HepG2 (cell line): ENCODE measurements around the gene CRYBA1. TPM values are rescaled to one million over a fixed set of nuclear protein-coding genes. Genes with fewer than 3 reads are reported as not detected.

Source experiments
- ATAC-seq: fragments of 200-7000 bp; cut with Tn5 transposase; 3 replicates; pipeline ENCODE4 v1.9.1; 2020; ENCODE audit warnings: mild to moderate bottlenecking, moderate library complexity
- BruUV-seq: library from RNA; stranded (reverse); fragments of 400-500 nt; replicated peaks from 2 replicates; lab custom pipeline; 2021; lab: Mats Ljungman, UMichigan
- CTCF ChIA-PET: fragments of 300-600 bp; formaldehyde crosslinking; extraction: SDS; loops from one replicate; lab custom pipeline; 2021; ENCODE audit warnings: low total read pairs, inconsistent platforms, low intra/inter-chr PET ratio; lab: Yijun Ruan, JAX
- POLR2A ChIA-PET: fragments of 350-600 bp; sonication (Branson Sonifier 250); formaldehyde crosslinking; loops from one replicate; lab custom pipeline; 2020; ENCODE audit warnings: antibody characterized with exemption, inconsistent platforms; lab: Yijun Ruan, JAX
- DNase-seq: peaks from one replicate; pipeline ENCODE4 v3.0.0-alpha.2; 2015; ENCODE audit warnings: low spot score
- FAIRE-seq: peaks from 3 replicates; lab custom pipeline; 2011; peaks lifted over from hg19 to GRCh38; lab: Jason Lieb, UNC
- H2AFZ ChIP-seq: one replicate; pipeline ENCODE4 v1.6.1; 2011; ENCODE audit warnings: low read length, inconsistent platforms
- H3K27ac ChIP-seq: fragments of 300-600 bp; 3 replicates; pipeline ENCODE4 v1.8.0; 2011; ENCODE audit warnings: mixed run types, mild to moderate bottlenecking, mixed read lengths, low read length, inconsistent platforms; ENCODE audit not compliant: insufficient read depth; ENCODE audit errors: extremely low read length
- H3K27me3 ChIP-seq, 2 experiments: fragments of 200-600 bp in 1 of 2; 2 replicates in 1 of 2; 3 replicates in 1 of 2; pipeline versions ENCODE4 v1.6.0 to v1.8.0; 2011; ENCODE audit warnings: low read length in 2 of 2, mild to moderate bottlenecking in 2 of 2, moderate library complexity in 2 of 2, inconsistent platforms in 1 of 2; ENCODE audit not compliant: insufficient read depth in 2 of 2, control insufficient read depth in 1 of 2
- H3K36me3 ChIP-seq, 2 experiments: fragments of 200-600 bp in 1 of 2; replicated peaks in 1 of 2; 2 replicates in 1 of 2; 3 replicates in 1 of 2; pipeline versions ENCODE4 v1.5.1 to v1.8.0; 2011; ENCODE audit warnings: low read length in 2 of 2, inconsistent platforms in 1 of 2; ENCODE audit not compliant: insufficient read depth in 2 of 2, control insufficient read depth in 1 of 2
- H3K4me1 ChIP-seq: 2 replicates; pipeline ENCODE4 v1.5.1; 2012; ENCODE audit warnings: low read length, inconsistent platforms; ENCODE audit not compliant: insufficient read depth
- H3K4me2 ChIP-seq: 2 replicates; pipeline ENCODE4 v1.6.0; 2011; ENCODE audit warnings: low read depth, low read length, inconsistent platforms
- H3K4me3 ChIP-seq, 3 experiments: fragments of 200-600 bp in 1 of 3; sonication (generic), shearing (Covaris generic) in 1 of 3; replicated peaks in 1 of 3; 2 replicates each; pipeline ENCODE4 v1.5.1; 2011 to 2016; ENCODE audit warnings: low read length in 3 of 3, inconsistent platforms in 2 of 3, low read depth in 2 of 3, mild to moderate bottlenecking in 2 of 3, control low read depth in 1 of 3, mixed read lengths in 1 of 3; ENCODE audit not compliant: insufficient read depth in 1 of 3
- H3K79me2 ChIP-seq: one replicate; pipeline ENCODE4 v1.6.1; 2011; ENCODE audit warnings: low read length, inconsistent platforms; ENCODE audit not compliant: insufficient read depth
- H3K9ac ChIP-seq: 2 replicates; pipeline ENCODE4 v1.6.0; 2011; ENCODE audit warnings: mild to moderate bottlenecking, low read depth, low read length, inconsistent platforms; ENCODE audit not compliant: insufficient read depth
- H3K9me3 ChIP-seq: 2 replicates; pipeline ENCODE4 v1.5.1; 2012; ENCODE audit warnings: mild to moderate bottlenecking, low read length
- H4K20me1 ChIP-seq: 2 replicates; pipeline ENCODE4 v1.6.0; 2011; ENCODE audit warnings: inconsistent platforms, mild to moderate bottlenecking, low read length, moderate library complexity; ENCODE audit not compliant: insufficient read depth
- AGO2 ChIP-seq: fragments of 200-400 bp; formaldehyde crosslinking; optimal IDR thresholded peaks from 2 replicates; pipeline ENCODE3; 2017; ENCODE audit warnings: mild to moderate bottlenecking, low read depth, low read length, moderate library complexity
- DR1 ChIP-seq: sonication (generic); formaldehyde crosslinking; IDR thresholded peaks from 2 replicates; pipeline ENCODE4 v1.8.0; 2021; ENCODE audit warnings: mild to moderate bottlenecking, missing genetic modification reagents, inconsistent platforms
- ELF1 ChIP-seq: sonication (generic); formaldehyde crosslinking; IDR thresholded peaks from 2 replicates; pipeline ENCODE4 v1.4.0; 2020; ENCODE audit warnings: missing genetic modification reagents
- EP300 ChIP-seq, 3 experiments: sonication (generic) in 1 of 3; formaldehyde crosslinking in 1 of 3; IDR thresholded peaks; 2 replicates each; pipeline versions ENCODE4 v1.5.1 to v1.6.1; 2011 to 2020; ENCODE audit warnings: low read depth in 2 of 3, low read length in 2 of 3, borderline replicate concordance in 1 of 3, improper control_type of control experiment in 1 of 3, mild to moderate bottlenecking in 1 of 3, missing genetic modification reagents in 1 of 3, moderate library complexity in 1 of 3
- HDAC2 ChIP-seq: sonication (generic); formaldehyde crosslinking; IDR thresholded peaks from 2 replicates; pipeline ENCODE4 v1.4.0; 2020; ENCODE audit warnings: missing genetic modification reagents
- HDAC6 ChIP-seq: fragments of 200-600 bp; sonication (generic); IDR thresholded peaks from 2 replicates; pipeline ENCODE4 v1.7.0; 2017; ENCODE audit warnings: mild to moderate bottlenecking, antibody characterized with exemption, low read length, low read depth
- JUNB ChIP-seq: sonication (generic); formaldehyde crosslinking; IDR thresholded peaks from 2 replicates; pipeline ENCODE4 v1.8.0; 2022; ENCODE audit warnings: missing genetic modification reagents, mild to moderate bottlenecking, borderline replicate concordance
- SMARCC2 ChIP-seq: fragments of 450-650 bp; IDR thresholded peaks from 2 replicates; pipeline ENCODE4 v1.6.1; 2017; ENCODE audit warnings: antibody characterized with exemption, mild to moderate bottlenecking
- SOX13 ChIP-seq, 3 experiments: fragments of 450-650 bp in 1 of 3; sonication (generic) in 1 of 3; formaldehyde crosslinking in 1 of 3; IDR thresholded peaks in 2 of 3; conservative IDR thresholded peaks in 1 of 3; 2 replicates each; pipeline versions ENCODE4 v1.5.0 to v1.6.1; 2016 to 2020; ENCODE audit warnings: antibody characterized with exemption in 1 of 3, mild to moderate bottlenecking in 1 of 3, missing compliant biosample characterization in 1 of 3, missing genetic modification reagents in 1 of 3, moderate library complexity in 1 of 3
- ZNF383 ChIP-seq: sonication (generic); formaldehyde crosslinking; IDR thresholded peaks from 2 replicates; pipeline ENCODE4 v1.4.0; 2020; ENCODE audit warnings: missing genetic modification reagents, mild to moderate bottlenecking, borderline replicate concordance
- ZNF430 ChIP-seq: sonication (generic); formaldehyde crosslinking; IDR thresholded peaks from 2 replicates; pipeline ENCODE4 v1.9.0; 2021; ENCODE audit warnings: mild to moderate bottlenecking, missing genetic modification reagents
- ZNF441 ChIP-seq: sonication (generic); formaldehyde crosslinking; IDR thresholded peaks from 2 replicates; pipeline ENCODE4 v1.7.0; 2021; ENCODE audit warnings: missing genetic modification reagents, borderline replicate concordance
- in situ Hi-C: cut with HindIII; loops from 2 replicates; pipeline ENCODE4 v1.10.0; 2017; ENCODE audit warnings: low pct_unique_long_range_greater_than_20kb; ENCODE audit not compliant: extremely low pct_ligation_motif_present
- intact Hi-C: fragments of 100-400 bp; cut with micrococcal nuclease; formaldehyde crosslinking; loops from one replicate; pipeline ENCODE4 v1.10.0; 2022; ENCODE audit not compliant: unreplicated experiment
- polyA plus RNA-seq, 8 experiments: library from polyadenylated mRNA; depleted of rRNA in 3 of 8; stranded (reverse) in 7 of 8; unstranded in 1 of 8; fragments of >200 nt; fragmentation: Illumina TruSeq in 4 of 8; extraction: Trizol in 4 of 8; gene quantifications; 2 replicates each; pipeline versions ENCODE4 v1.2.1 to v1.2.3, GENCODE V29; 2011 to 2016; ENCODE audit warnings: low read depth in 4 of 8, missing spikeins in 1 of 8, mixed read lengths in 1 of 8; ENCODE audit not compliant: insufficient read depth in 1 of 8
- total RNA-seq, 5 experiments: library from RNA; depleted of rRNA; stranded (reverse); fragments of >200 nt; fragmentation: Illumina TruSeq; extraction: Trizol; gene quantifications; 2 replicates each; pipeline ENCODE4 v1.2.3, GENCODE V29; 2016; ENCODE audit warnings: low read depth in 1 of 5
- TF ChIP-seq, protein P1 (sequence below): sonication (generic); formaldehyde crosslinking; IDR thresholded peaks from 2 replicates; pipeline ENCODE4 v1.5.0; 2020; ENCODE audit warnings: missing genetic modification reagents, mild to moderate bottlenecking, borderline replicate concordance
- TF ChIP-seq, protein P2 (sequence below): sonication (generic); formaldehyde crosslinking; IDR thresholded peaks from 2 replicates; pipeline ENCODE4 v1.8.0; 2022; ENCODE audit warnings: missing genetic modification reagents, mild to moderate bottlenecking, borderline replicate concordance

Gene CRYBA1
- total and polyA plus RNA-seq, 2 of the 13 experiments (the other 11 are each of a cell fraction or from before 2014, with no cell fraction given) = not detected

DNA sequence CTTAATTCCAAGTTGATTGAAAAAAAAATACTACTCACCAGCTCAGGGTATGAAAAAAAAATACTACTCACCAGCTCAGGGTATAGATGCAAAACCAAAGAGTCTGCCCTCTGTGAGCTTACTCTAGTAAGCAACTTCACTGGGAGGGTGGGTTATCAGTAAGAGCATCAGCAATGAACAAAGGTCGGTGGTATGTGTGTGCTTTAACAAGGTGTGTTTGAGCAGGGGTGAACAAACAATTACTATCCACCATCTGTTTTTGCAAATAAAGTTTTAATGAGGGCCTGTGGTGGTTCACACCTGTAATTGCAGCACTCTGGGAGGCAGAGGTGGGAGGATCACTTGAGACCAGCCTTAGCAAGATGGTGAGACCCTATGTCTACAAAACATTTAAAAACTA lies 27.3 kb downstream of the CRYBA1 start (continued):
- TF ChIP-seq SOX13 (IDR thresholded peaks at IDR 0.05) = no peak
- TF ChIP-seq SOX13 (CRISPR knock-in tag; conservative IDR thresholded peaks at IDR 0.05 in 1 of 2, IDR thresholded peaks at IDR 0.05 in 1 of 2) = peak in 1 of 2 experiments; percentile 80; a peak in 2 of 4 replicates
- TF ChIP-seq SMARCC2 = no peak
- peak; percentile 39; the same call in 1 of the 2 replicates for TF ChIP-seq HDAC2 (CRISPR knock-in tag)
- TF ChIP-seq EP300 (IDR thresholded peaks at IDR 0.05; ENCODE audit: low read depth in 2 of 2, low read length in 2 of 2) = peak in 1 of 2 experiments; percentile 23; a peak in 1 of 4 replicates
- TF ChIP-seq EP300 (CRISPR knock-in tag; IDR thresholded peaks at IDR 0.05; ENCODE audit: borderline replicate concordance) = no peak
- TF ChIP-seq, all 625 proteins: peak for 53

DNA sequence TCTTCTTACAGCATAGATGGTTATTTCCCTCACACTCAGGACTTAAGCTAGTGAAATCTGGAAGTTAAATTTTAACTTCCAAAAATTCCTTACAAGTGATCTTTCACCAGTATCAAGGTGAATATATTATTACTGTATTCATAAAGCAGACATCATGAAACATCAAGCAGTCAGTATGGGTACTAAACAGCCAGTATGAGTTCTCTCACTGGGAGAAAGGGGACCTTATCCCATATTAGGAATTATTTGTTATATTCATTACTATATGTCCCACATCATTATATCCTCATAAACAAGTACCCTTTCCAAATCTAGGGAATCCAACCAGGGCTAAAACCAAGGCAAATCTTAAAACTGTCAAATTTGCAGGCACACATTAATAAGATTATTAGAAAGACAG lies 32.0 kb downstream of the CRYBA1 start:
- intact Hi-C loops = no loop called here
- no peak for FAIRE-seq
- POLR2A ChIA-PET = no interaction called here
- Histone ChIP-seq H3K4me2 (no peak overlapping the region), H3K9ac (no peak overlapping the region), H2AFZ (no peak overlapping the region), H3K27me3 (no peaks in the 10 kb centered on the region), H4K20me1 (peaks cover 91% of the 10 kb centered on the region), H3K79me2 (peaks cover 90% of the 10 kb centered on the region), H3K4me3 (no peak overlapping the region), H3K27ac (no peak overlapping the region), H3K36me3 (peaks cover 6 to 15% of the 10 kb centered on the region in 2 experiments), H3K9me3 (no peaks in the 10 kb centered on the region), H3K4me1 (peaks cover 84% of the 10 kb centered on the region)
- CTCF ChIA-PET = no interaction called here
- in situ Hi-C loops = no loop called here
- TF ChIP-seq DR1 (CRISPR knock-in tag) (no peak), ZNF383 (CRISPR knock-in tag) (no peak), ELF1 (CRISPR knock-in tag) (no peak), HDAC6 (no peak), ZNF430 (no peak), ZNF441 (CRISPR knock-in tag) (no peak), AGO2 (no peak), JUNB (CRISPR knock-in tag) (no peak)
- TF ChIP-seq, protein P1, sequence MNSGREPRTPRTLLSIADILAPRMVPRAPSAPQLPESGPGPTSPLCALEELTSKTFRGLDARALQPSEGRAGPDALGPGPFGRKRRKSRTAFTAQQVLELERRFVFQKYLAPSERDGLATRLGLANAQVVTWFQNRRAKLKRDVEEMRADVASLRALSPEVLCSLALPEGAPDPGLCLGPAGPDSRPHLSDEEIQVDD = no peak
- TF ChIP-seq, protein P2, sequence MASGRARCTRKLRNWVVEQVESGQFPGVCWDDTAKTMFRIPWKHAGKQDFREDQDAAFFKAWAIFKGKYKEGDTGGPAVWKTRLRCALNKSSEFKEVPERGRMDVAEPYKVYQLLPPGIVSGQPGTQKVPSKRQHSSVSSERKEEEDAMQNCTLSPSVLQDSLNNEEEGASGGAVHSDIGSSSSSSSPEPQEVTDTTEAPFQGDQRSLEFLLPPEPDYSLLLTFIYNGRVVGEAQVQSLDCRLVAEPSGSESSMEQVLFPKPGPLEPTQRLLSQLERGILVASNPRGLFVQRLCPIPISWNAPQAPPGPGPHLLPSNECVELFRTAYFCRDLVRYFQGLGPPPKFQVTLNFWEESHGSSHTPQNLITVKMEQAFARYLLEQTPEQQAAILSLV (CRISPR knock-in tag) = no peak
- no peak for ATAC-seq
- BruUV-seq = TSS peak; percentile 13
- no peak for DNase-seq
